GM12892 (cell line): ENCODE data around the gene MMS19.

Source experiments
- POLR2A ChIP-seq: IDR thresholded peaks from 2 replicates; pipeline ENCODE4 v1.6.1; 2011; ENCODE audit warnings: low read depth, low read length, control low read depth
- POLR2AphosphoS5 ChIP-seq: IDR thresholded peaks from 2 replicates; pipeline ENCODE4 v1.6.1; 2011; ENCODE audit warnings: low read depth, low read length, control low read depth
- TAF1 ChIP-seq: IDR thresholded peaks from 2 replicates; pipeline ENCODE4 v1.6.1; 2011; ENCODE audit warnings: low read depth, mild to moderate bottlenecking, control low read depth, low read length, borderline replicate concordance

DNA sequence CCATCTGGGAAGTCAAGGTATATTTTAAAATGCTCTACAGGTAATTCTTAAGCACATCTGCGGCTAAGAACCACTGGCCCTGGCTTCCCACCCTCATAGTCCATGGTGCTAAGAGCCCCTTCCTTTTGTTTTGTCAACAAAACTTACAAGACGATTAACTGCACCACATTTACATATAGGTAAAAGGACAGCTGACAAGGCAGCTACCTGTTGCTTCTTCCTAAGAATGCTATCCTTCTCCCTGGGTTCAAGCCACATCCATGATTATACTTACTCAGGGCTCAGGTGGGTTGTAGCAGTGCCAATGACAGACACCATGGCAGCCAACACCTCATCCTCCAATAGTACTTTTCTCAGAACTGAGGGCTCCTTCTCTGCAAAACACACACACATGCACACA lies 35.9 kb downstream of the MMS19 start:
- TF ChIP-seq POLR2A (no peak), TAF1 (no peak), POLR2AphosphoS5 (no peak)
